OCI-LY7 (cell line): ENCODE results near the gene ABHD17A. TPM values are rescaled to one million over a fixed set of nuclear protein-coding genes. Genes with fewer than 3 reads are reported as not detected.

Source experiments
- BruUV-seq: library from RNA; stranded (reverse); fragments of 400-500 nt; replicated peaks from 2 replicates; lab custom pipeline; 2021; lab: Mats Ljungman, UMichigan
- CTCF ChIA-PET: fragments of 300-600 bp; sonication (Branson Sonifier 250); formaldehyde crosslinking; loops from one replicate; lab custom pipeline; 2022; ENCODE audit warnings: antibody characterized with exemption; ENCODE audit not compliant: unreplicated experiment; lab: Charles Lee
- POLR2A ChIA-PET: fragments of 300-600 bp; sonication (Branson Sonifier 250); formaldehyde crosslinking; loops from one replicate; lab custom pipeline; 2022; ENCODE audit warnings: antibody characterized with exemption; lab: Charles Lee
- DNase-seq: peaks from one replicate; pipeline ENCODE4 v3.0.0-alpha.2; 2015; ENCODE audit warnings: low spot score
- H2AFZ ChIP-seq: fragments of 200-600 bp; sonication (generic), shearing (Covaris generic); 2 replicates; pipeline ENCODE4 v1.6.1; 2014; ENCODE audit warnings: mild to moderate bottlenecking, antibody characterized with exemption, low read length, moderate library complexity
- H3K27ac ChIP-seq: fragments of 200-600 bp; sonication (generic); 2 replicates; pipeline ENCODE4 v1.5.1; 2014; ENCODE audit warnings: mixed run types, low read depth, mild to moderate bottlenecking, moderate library complexity, low read length, inconsistent platforms; ENCODE audit not compliant: poor library complexity, severe bottlenecking
- H3K36me3 ChIP-seq: fragments of 200-600 bp; sonication (generic); 2 replicates; pipeline ENCODE4 v1.6.1; 2014; ENCODE audit warnings: mild to moderate bottlenecking, antibody characterized with exemption, low read length, moderate library complexity, mixed read lengths; ENCODE audit not compliant: insufficient read depth
- H3K4me1 ChIP-seq: fragments of 200-600 bp; sonication (generic); 2 replicates; pipeline ENCODE4 v1.5.1; 2014; ENCODE audit warnings: mild to moderate bottlenecking, low read length; ENCODE audit not compliant: insufficient read depth, poor library complexity, severe bottlenecking
- H3K4me2 ChIP-seq: fragments of 200-600 bp; sonication (generic); 2 replicates; pipeline ENCODE4 v1.6.1; 2014; ENCODE audit warnings: mild to moderate bottlenecking, low read length
- H3K4me3 ChIP-seq: fragments of 200-600 bp; sonication (generic); 2 replicates; pipeline ENCODE4 v1.5.1; 2014; ENCODE audit warnings: mild to moderate bottlenecking, low read depth, low read length; ENCODE audit not compliant: poor library complexity, severe bottlenecking
- H3K79me2 ChIP-seq: fragments of 200-600 bp; sonication (generic); 2 replicates; pipeline ENCODE4 v1.6.1; 2016; ENCODE audit warnings: low read depth, mild to moderate bottlenecking, low read length, moderate library complexity, mixed read lengths; ENCODE audit not compliant: insufficient read depth
- H3K9me2 ChIP-seq: fragments of 200-600 bp; sonication (generic); 2 replicates; pipeline ENCODE4 v1.6.1; 2016; ENCODE audit warnings: mild to moderate bottlenecking, low read length, mixed read lengths; ENCODE audit not compliant: insufficient read depth
- H3K9me3 ChIP-seq: fragments of 200-600 bp; sonication (generic); 2 replicates; pipeline ENCODE4 v1.6.1; 2014; ENCODE audit warnings: mild to moderate bottlenecking, mixed run types, low read length, mixed read lengths
- H4K20me1 ChIP-seq: fragments of 200-600 bp; sonication (generic); 2 replicates; pipeline ENCODE4 v1.6.1; 2014; ENCODE audit warnings: mild to moderate bottlenecking, antibody characterized with exemption, low read length, moderate library complexity, mixed read lengths; ENCODE audit not compliant: insufficient read depth
- CTCF ChIP-seq: fragments of 200-600 bp; sonication (generic); conservative IDR thresholded peaks from 2 replicates; pipeline ENCODE4 v1.5.1; 2014; ENCODE audit warnings: mild to moderate bottlenecking, antibody characterized with exemption, low read length, moderate library complexity, mixed read lengths
- EZH2phosphoT487 ChIP-seq: fragments of 200-600 bp; sonication (generic); IDR thresholded peaks from 2 replicates; pipeline ENCODE4 v1.6.1; 2018; ENCODE audit warnings: low read depth, borderline replicate concordance, mild to moderate bottlenecking, mixed run types, antibody characterized with exemption, low read length, moderate library complexity, mixed read lengths
- intact Hi-C: fragments of 100-400 bp; cut with micrococcal nuclease; formaldehyde crosslinking; loops from one replicate; pipeline ENCODE4 v1.10.0; 2022; ENCODE audit not compliant: unreplicated experiment
- total RNA-seq, 2 experiments: library from RNA; depleted of rRNA in 1 of 2; stranded (reverse); fragments of >200 nt in 1 of 2; shearing (Covaris generic) in 1 of 2; gene quantifications; 2 replicates each; pipeline ENCODE4 v1.2.3, GENCODE V29; 2014 to 2022

The ABHD17A gene
- total RNA-seq, 2 experiments from 2014 or later = 71.3 to 130 TPM

- H3K4me2 ChIP-seq = peak overlapping the region; percentile 59
- H3K9me2 ChIP-seq = no peaks in the 10 kb centered on the region
- no peak for DNase-seq
- H3K4me3 ChIP-seq = no peak overlapping the region
- no peak overlapping the region for H2AFZ ChIP-seq
- H3K9me3 ChIP-seq = no peaks in the 10 kb centered on the region
- BruUV-seq = no TSS peak
- POLR2A ChIA-PET = interaction anchor here (0.7 kb wide), 1 partner anchor 64 kb away, joined by 4 read pairs; no protein-coding TSS in a partner anchor
- TF ChIP-seq CTCF = no peak
- no peak for TF ChIP-seq EZH2phosphoT487
- peaks cover 14% of the 10 kb centered on the region for H3K4me1 ChIP-seq
- intact Hi-C loops = no loop called here
- peak overlapping the region; percentile 70 for H3K27ac ChIP-seq
- H3K79me2 ChIP-seq = no peaks in the 10 kb centered on the region
- H4K20me1 ChIP-seq = no peaks in the 10 kb centered on the region
- CTCF ChIA-PET = no interaction called here
- H3K36me3 ChIP-seq = peaks cover 64% of the 10 kb centered on the region
These were observed 37.5 kb upstream of the ABHD17A start for GRCh38 chr19:1922803-1923202.

DNA sequence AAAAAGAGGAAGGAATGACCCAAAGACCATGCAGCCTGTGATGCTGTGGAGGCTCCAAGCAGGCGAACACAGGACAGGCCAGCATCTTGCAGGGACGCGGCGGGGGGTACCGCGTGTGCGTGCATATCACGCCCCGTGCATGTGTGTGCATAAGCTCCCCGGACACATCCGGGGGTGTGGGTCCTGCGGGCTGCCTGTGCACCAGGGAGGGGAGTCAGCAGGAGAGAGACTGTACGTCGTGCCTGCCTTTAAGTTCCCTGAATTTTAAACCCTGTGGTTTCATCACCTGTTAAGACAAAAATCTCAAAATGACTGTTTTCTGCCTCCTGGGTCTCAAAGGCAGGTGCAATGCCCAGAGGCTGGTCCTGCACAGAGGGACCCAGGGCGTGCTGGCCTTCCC lies 36.5 kb upstream of the ABHD17A start:
- Histone ChIP-seq H3K4me3 (no peak overlapping the region), H3K4me2 (no peak overlapping the region), H2AFZ (no peak overlapping the region), H3K27ac (no peak overlapping the region), H3K9me2 (no peaks in the 10 kb centered on the region), H3K4me1 (peaks cover 14% of the 10 kb centered on the region), H4K20me1 (no peaks in the 10 kb centered on the region), H3K9me3 (no peaks in the 10 kb centered on the region), H3K36me3 (peaks cover 68% of the 10 kb centered on the region), H3K79me2 (no peaks in the 10 kb centered on the region)
- POLR2A ChIA-PET = no interaction called here
- no peak for DNase-seq
- TF ChIP-seq EZH2phosphoT487 (no peak), CTCF (no peak)
- CTCF ChIA-PET = no interaction called here
- no TSS peak for BruUV-seq
- intact Hi-C loops = no loop called here

GRCh38 chr19:1921326-1921725 lies 36.0 kb upstream of the ABHD17A start:
- POLR2A ChIA-PET = no interaction called here
- BruUV-seq = no TSS peak
- Histone ChIP-seq H3K4me1 (peaks cover 14% of the 10 kb centered on the region), H3K79me2 (no peaks in the 10 kb centered on the region), H3K9me3 (no peaks in the 10 kb centered on the region), H3K36me3 (peaks cover 68% of the 10 kb centered on the region), H2AFZ (no peak overlapping the region), H4K20me1 (no peaks in the 10 kb centered on the region), H3K4me2 (no peak overlapping the region), H3K27ac (no peak overlapping the region), H3K4me3 (no peak overlapping the region), H3K9me2 (no peaks in the 10 kb centered on the region)
- intact Hi-C loops = no loop called here
- no peak for TF ChIP-seq EZH2phosphoT487
- TF ChIP-seq CTCF = no peak
- no peak for DNase-seq
- CTCF ChIA-PET = no interaction called here
